ENCODE measurements around the gene SCN4B. TPM values are rescaled to one million over a fixed set of nuclear protein-coding genes. Genes with fewer than 3 reads are reported as not detected.
A peak's percentile ranks its signal among the peaks of the same experiment; 100 is the strongest.

Gene SCN4B
- total and polyA plus RNA-seq, 8 donors, result 0.75 to 3.6 (median 1.6) TPM; not detected in 3

- H3K36me3 ChIP-seq, result no peaks in the 10 kb centered on the region
- H3K27me3 ChIP-seq, result no peaks in the 10 kb centered on the region
- TF ChIP-seq CTCF (IDR thresholded peaks at IDR 0.05) (no peak), POLR2A (IDR thresholded peaks at IDR 0.05) (no peak), POLR2AphosphoS5 (IDR thresholded peaks at IDR 0.05) (no peak), EP300 (IDR thresholded peaks at IDR 0.05) (no peak)
- intact Hi-C loops (cut with DNase I; ENCODE audit: low total_unique reads), result no loop called here
- peaks cover 0 to 4% (median 0%) of the 10 kb centered on the region in 4 donors for H3K4me1 ChIP-seq
- no peak overlapping the region for H3K27ac ChIP-seq
- H3K9me3 ChIP-seq, result peaks cover 0 to 4% (median 0%) of the 10 kb centered on the region in 4 donors
- no peak for DNase-seq
- 43 to 61% (median 55%) methylated on average over 8 of the region's 8 CpGs for WGBS, 5 donors
- no peak overlapping the region for H3K4me3 ChIP-seq
These were observed 59.6 kb downstream of the SCN4B start for GRCh38 chr11:118092907-118093571.

- no peaks in the 10 kb centered on the region for H3K36me3 ChIP-seq
- DNase-seq, result no peak
- no peak for TF ChIP-seq CTCF (IDR thresholded peaks at IDR 0.05)
- no peak for TF ChIP-seq POLR2AphosphoS5 (IDR thresholded peaks at IDR 0.05)
- no peak for TF ChIP-seq EP300 (IDR thresholded peaks at IDR 0.05)
- H3K4me3 ChIP-seq, result no peak overlapping the region
- H3K4me1 ChIP-seq, result peaks cover 0 to 4% (median 0%) of the 10 kb centered on the region in 4 donors
- H3K27ac ChIP-seq, result no peak overlapping the region
- H3K9me3 ChIP-seq, result peaks cover 0 to 17% (median 6%) of the 10 kb centered on the region in 4 donors
- intact Hi-C loops (cut with DNase I; ENCODE audit: low total_unique reads), result no loop called here
- H3K27me3 ChIP-seq, result no peaks in the 10 kb centered on the region
- WGBS, 5 donors, result 65 to 89% (median 79%) methylated on average over 6 of the region's 6 CpGs
These were observed 60.9 kb downstream of the SCN4B start for GRCh38 chr11:118091690-118092089.

GRCh38 chr11:118090545-118091162 is 62.0 kb downstream of the SCN4B start:
- peaks cover 0 to 4% (median 0%) of the 10 kb centered on the region in 4 donors for H3K4me1 ChIP-seq
- TF ChIP-seq POLR2A (IDR thresholded peaks at IDR 0.05), result no peak
- TF ChIP-seq POLR2AphosphoS5 (IDR thresholded peaks at IDR 0.05), result no peak
- TF ChIP-seq EP300 (IDR thresholded peaks at IDR 0.05), result no peak
- TF ChIP-seq CTCF (IDR thresholded peaks at IDR 0.05), result no peak
- intact Hi-C loops (cut with DNase I; ENCODE audit: low total_unique reads), result no loop called here
- H3K36me3 ChIP-seq, result no peaks in the 10 kb centered on the region
- no peak overlapping the region for H3K27ac ChIP-seq
- H3K9me3 ChIP-seq, result peaks cover 0 to 20% (median 10%) of the 10 kb centered on the region in 4 donors
- H3K27me3 ChIP-seq, result no peaks in the 10 kb centered on the region
- 60 to 63% (median 62%) methylated on average over 7 of the region's 7 CpGs for WGBS, 5 donors
- no peak for DNase-seq
- no peak overlapping the region for H3K4me3 ChIP-seq

GRCh38 chr11:118088531-118088930 is 64.1 kb downstream of the SCN4B start:
- DNase-seq, result peak; percentile 56 to 79
- H3K4me1 ChIP-seq, result peaks cover 0 to 13% (median 5%) of the 10 kb centered on the region in 4 donors
- H3K27me3 ChIP-seq, result no peaks in the 10 kb centered on the region
- intact Hi-C loops (cut with DNase I; ENCODE audit: low total_unique reads), result no loop called here
- peaks cover 0 to 20% (median 10%) of the 10 kb centered on the region in 4 donors for H3K9me3 ChIP-seq
- TF ChIP-seq CTCF (IDR thresholded peaks at IDR 0.05) (no peak), EP300 (IDR thresholded peaks at IDR 0.05) (no peak), POLR2AphosphoS5 (IDR thresholded peaks at IDR 0.05) (no peak), POLR2A (IDR thresholded peaks at IDR 0.05) (no peak)
- no peak overlapping the region for H3K4me3 ChIP-seq
- 50 to 70% (median 57%) methylated on average over 4 of the region's 4 CpGs for WGBS, 5 donors
- H3K36me3 ChIP-seq, result no peaks in the 10 kb centered on the region
- H3K27ac ChIP-seq, result peak overlapping the region in 1 of 5 donors; percentile 48

Data from stomach (tissue), 9 donors.